HS-5 (cell line): ENCODE data around the gene CBY2.

ENCODE experiments used
- DNase-seq: peaks from one replicate; pipeline ENCODE4 v3.0.0-alpha.2; 2012; ENCODE audit warnings: low read depth

Gene CBY2

DNA sequence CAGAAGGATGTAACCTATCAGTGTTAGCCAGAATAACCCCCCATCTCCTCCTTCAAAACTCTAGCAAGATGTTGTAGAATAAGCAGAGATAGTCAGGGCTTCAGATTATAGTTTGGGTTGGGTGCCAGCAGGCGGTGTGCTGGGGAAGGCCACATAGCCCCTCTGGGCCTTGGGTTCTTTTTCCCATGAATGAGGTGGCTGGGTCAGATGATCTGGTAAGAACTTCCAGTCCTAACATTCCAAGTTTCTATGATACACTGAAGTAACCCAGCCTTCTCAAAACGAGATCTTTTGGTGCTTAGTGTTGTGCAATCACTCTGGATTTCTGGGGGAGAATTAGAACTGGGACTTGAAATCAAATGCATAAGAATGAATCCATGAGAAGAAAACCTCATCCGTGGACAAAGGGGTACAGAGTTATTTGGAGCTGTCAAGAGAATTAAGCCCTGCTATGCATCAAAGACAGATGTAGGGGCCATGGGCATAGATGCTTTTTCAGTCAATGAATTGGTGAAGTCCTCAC is 810 bp downstream of the CBY2 start:
- DNase-seq, result no peak

DNA sequence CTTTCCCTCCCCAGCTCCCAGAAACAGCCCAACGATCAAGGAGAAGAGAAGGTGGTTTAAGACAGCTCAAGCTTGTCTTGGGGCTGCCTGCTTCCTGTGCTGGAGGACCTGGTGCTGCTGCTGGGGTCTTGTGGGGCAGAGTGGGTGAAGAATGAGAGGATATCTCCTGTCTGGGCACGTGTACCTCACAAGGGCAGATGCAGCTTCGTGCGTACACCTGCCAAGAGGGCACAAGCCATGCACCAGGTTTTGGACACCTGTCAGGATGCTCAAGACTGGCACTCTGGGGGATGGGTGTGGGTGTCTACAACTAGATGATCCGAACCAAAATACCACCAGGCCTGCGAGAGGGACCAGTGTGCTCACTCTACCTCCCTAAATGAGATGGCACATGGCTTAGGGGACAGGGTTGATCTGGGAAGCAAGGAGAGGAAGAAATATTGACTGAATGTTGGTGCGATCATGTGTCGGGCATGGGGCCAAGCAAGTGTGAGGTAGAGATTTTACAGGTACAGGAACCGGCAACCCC is 2.2 kb downstream of the CBY2 start:
- no peak for DNase-seq

DNA sequence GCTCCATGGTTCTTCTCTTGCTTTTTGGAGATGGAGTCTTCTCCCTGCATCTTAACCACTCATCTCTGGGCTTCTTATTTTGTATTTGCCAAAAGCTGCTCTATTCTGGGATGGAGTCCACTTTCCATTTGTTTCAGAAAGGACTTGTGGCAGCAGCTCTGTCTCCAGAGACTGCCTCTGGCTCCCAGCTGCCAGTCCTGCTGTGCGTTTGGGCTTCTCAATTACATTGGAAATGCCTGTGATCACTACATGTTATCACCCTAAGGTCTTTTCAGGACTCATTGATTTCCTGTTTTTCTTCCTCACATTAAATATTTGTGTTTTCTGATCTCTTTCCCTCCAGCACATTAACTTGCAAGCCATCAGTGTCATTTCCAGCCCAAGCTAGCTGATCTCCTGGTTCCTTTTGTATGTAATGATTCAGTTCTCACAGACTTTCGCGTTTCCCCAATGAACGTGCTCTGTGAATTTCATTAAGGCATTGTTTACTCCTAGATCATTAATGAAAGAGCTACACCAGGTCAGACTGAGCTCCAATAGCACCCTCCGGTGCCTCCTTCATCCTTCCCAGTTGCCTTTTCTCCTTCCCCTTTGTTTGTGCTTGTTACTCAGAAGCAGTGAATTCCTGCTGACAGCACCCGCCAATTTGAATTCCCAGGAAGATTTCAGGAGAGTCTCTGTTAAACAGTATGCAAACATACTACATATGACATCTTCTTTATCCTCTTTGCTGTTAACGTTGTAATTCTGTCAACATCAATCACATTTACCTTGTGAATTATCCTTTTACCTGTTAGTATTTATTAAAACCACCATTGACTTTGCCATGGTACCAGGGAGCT is 3.0 kb downstream of the CBY2 start:
- DNase-seq, result no peak

DNA sequence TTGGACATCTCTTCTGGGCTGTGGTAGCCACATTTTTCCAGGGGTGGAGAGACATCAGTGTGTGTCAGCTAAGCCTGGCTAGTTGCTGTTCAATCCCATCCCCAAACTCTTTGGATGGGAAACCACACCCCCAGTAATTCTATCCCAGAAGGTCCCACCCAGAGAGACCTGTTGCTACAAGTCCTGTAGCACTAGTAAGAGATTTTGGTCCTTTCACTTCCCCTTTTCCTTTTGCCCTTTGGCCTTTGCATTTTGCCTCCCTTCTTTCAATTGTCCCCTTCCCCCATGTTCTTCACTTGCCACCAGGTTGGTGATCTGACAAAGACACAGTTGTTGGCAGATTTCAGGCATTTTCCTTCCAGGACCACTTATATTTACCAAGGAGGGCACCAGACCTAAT is 3.8 kb downstream of the CBY2 start:
- no peak for DNase-seq

DNA sequence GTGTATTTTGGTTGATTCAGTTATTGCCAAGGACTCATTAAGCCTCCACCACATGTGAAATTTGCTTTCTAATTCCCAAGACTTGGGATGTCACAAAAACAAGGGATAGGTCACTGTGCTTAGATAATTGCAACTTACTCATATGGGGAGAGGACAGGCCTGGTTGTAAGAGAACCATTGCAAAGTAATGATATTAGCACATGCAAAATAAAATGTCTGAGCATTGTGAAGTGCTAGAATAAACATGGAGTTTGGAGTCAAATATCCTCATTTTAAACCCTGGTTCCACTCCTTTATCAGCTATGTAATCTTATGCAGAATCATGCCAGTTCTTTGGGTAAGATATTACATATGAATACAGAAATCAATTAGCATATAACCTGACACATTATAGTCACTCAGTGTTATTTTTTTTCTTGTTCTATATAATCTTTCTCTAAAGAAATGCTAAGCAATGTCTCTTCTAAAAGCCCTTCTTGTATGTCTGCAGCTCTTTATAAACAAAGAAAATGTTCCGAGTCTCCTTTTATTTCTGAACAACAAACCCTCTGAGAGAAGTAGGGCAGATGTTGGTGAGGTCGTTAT is 5.5 kb downstream of the CBY2 start:
- DNase-seq, result no peak

DNA sequence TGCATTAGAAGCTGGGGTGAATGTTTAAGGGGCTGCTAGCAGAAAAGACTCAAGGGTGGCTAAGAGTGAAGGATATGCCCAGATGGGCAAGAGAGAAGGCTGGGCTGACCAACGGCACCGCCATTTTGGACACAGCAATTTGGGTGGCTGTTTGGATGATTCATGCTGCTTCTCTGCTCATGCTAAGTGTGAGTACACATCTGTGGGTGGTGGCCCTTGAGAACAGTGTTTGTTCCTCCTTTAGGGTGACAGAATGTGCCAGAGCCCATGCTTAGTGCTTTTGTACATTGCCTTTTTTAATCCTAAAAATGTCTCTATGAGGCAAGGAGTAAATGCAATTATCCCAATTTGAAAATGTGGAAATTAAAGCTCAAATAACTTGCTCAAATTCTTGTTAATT is 9.8 kb downstream of the CBY2 start:
- no peak for DNase-seq

DNA sequence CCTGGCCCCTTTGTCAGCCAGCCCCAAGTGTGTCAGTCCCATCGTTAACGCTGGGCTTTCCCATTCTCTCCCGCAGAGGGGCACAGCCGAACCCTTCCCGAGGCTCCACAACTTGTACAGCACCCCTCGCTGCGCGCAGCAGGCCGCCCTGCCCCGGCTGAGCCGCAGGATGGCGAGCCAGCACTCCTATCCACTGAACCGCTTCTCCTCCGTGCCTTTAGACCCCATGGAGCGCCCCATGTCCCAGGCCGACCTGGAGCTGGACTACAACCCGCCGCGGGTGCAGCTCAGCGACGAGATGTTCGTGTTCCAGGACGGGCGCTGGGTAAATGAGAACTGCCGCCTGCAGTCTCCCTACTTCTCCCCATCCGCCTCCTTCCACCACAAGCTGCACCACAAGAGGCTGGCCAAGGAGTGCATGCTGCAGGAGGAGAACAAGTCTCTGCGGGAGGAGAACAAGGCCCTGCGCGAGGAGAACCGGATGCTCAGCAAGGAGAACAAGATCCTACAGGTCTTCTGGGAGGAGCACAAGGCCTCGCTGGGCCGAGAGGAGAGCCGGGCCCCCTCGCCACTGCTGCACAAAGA is 11.1 kb downstream of the CBY2 start:
- no peak for DNase-seq

DNA sequence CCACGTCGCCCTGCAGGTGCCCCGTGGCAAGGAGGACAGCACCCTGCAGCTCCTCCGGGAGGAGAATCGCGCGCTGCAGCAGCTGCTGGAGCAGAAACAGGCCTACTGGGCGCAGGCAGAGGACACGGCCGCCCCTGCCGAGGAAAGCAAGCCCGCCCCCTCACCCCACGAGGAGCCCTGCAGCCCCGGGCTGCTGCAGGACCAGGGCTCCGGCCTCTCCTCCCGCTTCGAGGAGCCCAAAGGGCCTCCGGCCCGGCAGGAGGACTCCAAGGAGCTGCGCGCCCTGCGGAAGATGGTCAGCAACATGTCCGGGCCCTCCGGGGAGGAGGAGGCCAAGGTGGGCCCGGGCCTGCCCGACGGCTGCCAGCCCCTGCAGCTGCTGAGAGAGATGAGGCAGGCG is 11.6 kb downstream of the CBY2 start:
- no peak for DNase-seq

DNA sequence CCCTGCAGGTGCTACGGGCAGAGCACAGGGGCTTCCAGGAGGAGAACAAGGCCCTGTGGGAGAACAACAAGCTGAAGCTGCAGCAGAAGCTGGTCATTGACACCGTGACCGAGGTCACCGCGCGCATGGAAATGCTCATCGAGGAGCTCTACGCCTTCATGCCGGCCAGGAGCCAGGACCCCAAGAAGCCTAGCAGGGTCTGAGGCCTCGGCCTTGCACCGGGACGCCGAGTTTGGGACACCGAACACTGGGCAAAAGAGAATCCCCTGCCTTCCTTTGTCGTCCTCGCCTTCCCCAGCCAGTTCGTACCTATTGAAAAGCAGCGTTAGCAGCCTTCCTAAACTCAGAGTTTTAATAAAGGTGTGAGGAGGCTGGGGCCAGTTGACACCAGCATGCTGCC is 12.1 kb downstream of the CBY2 start:
- no peak for DNase-seq

DNA sequence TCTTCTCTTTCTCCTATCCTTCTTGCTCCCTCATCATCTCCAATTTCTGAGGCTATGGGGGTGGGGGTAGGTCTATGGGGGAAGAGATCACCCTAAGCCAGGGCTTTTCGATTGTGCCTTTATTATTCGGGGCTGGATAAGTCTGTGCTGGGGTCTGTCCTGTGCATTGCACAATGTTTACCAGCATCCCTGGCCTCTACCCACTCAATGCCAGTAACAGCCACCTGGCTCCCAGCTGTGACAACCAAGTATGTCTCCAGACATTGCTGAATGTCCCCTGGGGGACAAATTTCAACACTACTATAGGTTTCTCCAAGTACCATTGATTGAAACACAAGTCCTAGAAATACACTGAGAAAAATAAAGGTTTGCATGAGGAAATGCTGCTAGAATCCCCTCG is 13.2 kb downstream of the CBY2 start:
- no peak for DNase-seq

DNA sequence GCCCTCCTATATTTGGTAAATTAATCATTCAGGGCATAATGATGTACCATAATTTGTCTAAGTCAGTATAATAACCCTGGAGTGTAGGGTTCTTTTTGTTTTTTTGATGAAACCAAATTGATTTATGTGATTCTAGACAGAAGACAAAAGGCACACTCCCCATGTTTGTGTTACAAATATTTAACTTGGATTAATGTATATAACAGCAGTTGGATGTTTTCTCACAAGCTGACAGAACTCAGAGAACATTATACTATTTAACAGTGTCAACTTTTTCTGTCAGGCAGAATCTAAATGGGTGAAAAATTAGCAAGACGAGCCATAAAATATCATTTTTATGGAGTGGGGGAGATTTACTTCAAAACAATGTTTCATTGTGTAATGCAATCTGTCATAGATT is 15.2 kb downstream of the CBY2 start:
- DNase-seq, result no peak

DNA sequence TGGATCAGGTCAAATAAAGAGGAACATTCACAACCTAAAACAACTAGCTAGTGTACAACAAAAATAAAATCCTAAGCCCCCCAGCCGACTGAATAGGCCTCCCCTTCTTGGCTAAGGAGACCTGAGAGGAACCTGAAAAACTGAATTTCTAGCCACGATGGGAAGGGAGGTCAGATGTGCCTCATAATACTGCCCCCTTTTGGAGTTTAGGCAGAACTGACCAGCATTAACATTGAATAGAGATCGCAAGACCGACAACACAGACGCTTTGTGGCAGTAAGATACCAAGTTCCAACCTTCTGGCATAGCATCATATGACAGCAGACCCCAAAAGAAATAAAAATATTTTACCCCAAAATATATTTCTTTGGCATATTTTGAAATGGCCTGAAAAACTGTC is 15.9 kb downstream of the CBY2 start:
- no peak for DNase-seq

DNA sequence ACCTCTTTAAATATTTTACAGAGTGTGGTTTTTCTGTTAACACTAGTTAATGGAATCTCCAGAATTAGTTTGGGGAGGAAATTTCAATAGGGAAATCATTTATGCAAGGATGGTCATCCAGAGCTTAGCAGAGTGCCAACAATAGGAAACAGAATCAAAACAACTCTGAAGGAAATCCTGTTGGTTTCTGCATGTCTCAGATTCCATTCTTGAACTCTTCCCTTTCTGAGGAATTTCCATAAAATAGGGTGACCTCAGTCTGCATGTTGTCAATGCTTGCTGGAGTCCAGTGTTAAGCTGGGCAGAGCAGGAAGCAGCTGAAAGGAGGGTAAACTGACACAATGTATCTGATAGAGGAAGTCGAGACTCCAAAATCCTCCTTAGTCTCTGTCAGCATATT is 16.9 kb downstream of the CBY2 start:
- peak; percentile 2 for DNase-seq

DNA sequence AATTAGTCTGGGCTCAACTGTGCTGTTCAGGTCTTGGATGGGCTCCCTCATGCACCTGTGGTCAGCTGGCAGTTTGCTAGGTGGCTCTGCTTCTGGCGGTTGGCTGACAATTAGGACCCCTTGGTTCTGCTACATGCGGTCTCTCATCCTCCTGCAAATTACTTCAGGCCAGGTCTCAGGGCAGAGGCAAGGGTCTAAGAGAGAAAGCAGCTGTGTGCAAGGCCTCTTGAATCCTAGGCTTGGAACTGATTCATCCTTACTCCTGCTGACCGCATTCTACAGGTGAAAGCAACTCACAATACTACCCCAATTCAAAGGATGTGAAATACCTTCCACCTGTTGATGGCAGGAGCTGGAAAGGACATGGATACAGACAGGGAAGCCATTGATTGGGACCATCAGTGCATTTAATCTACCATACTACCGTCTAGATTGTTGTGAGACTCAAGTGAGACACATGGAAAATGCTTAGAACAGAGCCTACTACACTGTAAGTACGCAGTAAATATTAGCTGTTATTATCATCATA is 19.1 kb downstream of the CBY2 start:
- no peak for DNase-seq

DNA sequence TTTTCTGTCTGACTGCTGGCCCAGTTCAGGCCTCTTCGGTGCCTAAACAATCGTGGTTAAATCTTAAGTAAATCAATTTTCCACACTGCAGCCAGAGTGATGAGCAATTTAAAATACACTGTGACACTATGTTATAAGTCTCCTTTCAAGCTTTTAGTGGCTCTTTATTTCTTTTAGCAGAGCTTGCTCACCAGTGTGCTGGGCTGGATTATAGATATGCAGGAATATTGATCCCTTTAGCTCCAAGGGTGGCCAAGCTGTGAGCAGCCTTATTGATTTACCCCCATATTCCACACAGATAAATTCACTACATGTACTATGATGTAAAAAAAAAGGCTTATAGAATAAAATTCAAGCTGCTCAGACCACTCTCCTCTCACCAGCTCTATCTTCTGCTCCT is 21.7 kb downstream of the CBY2 start:
- no peak for DNase-seq

DNA sequence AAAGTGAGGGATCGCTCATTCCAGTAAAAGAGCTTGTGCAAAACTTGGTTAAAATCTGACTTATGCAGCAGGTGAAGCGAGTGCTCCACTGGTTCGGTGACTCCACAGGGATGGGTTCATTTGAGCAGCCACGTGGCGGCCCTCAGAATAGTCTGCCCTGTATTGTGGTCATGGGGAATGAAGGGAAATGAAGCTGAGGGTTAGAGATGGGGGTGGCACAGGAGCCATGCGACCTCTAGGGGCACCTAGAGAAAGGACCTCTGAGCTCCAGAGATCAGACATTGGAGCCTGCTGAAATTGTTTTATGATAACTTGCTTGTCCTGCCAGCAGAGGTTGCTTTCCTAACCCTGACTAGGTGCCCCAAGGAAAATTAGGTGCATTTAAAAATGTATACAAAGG is 26.6 kb downstream of the CBY2 start:
- no peak for DNase-seq

DNA sequence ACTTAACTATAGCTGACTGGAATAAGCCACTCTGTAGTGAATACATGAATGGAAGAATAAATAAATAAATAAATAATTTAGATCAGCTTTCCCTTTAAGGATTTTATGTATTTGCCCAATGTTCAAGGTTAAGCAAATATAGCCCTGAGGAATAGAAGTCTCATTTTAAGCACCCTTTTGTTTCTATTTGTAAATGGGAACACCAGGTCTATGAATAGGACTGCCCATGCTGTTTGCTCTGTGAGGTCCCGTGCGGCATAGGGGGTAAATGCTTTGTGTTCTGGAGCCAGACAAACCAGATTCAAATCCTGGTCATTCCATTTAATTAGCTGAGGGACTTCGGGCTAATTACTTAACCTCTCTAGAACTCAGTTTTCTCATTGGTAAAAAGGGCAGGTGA is 29.3 kb downstream of the CBY2 start:
- DNase-seq, result no peak

DNA sequence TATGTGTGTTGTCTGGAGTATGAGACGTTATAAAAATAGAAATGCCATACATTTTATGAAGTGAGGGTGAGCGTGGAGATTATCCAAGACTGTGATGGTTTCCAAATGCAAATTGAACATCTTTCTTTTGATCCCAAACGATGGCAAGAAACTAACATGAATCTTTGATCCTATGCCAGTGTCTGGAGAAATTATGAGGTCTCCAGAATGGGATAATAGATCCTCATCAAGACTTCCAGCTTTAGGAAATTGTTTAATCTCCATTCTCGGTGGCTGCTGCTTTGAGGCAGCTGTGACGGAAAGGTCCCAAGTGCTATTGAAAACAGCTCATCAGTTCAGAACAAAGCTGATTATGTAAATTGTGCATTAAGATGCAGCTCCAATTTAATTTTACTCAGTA is 30.8 kb downstream of the CBY2 start:
- no peak for DNase-seq

DNA sequence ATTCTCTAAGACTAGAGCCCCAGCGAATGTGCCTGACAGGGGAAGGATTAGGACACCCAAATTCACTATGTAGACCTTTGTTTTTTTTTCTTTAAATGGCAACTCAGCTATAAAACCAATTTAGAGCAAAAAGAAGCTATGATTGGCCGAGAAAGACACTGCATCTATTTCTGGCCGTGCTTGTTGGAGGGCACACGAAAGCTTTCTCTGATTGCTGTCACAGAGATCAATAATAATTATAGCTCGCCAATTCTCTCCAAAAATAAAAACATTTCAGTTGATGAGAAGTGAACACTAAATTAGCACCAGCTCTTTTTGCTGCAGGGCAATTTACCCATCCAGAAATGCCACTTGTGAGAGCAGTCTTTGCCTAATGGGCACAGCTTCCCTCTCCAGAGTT is 31.2 kb downstream of the CBY2 start:
- no peak for DNase-seq

DNA sequence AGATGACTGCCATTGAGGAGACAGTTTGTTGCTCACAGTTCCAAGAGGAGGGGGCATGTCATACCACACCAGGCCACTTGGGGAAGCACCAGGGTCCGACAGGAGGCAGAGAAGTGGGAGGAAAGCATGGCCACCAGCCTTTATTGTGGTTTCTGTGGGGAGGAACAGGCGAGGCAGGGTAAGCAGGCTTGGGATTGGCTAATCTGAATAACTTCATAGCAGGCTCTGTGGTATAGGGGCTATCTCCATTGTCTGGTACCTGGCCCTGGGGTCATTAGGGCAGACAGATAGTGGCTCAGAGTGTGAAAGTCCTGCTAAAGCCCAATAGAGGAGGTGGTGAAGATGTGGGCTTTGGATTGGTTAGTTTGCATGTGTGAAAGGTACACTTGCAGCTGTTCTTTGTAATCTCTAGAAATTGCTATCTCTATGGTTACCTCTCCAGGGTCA is 35.5 kb downstream of the CBY2 start:
- DNase-seq, result no peak

DNA sequence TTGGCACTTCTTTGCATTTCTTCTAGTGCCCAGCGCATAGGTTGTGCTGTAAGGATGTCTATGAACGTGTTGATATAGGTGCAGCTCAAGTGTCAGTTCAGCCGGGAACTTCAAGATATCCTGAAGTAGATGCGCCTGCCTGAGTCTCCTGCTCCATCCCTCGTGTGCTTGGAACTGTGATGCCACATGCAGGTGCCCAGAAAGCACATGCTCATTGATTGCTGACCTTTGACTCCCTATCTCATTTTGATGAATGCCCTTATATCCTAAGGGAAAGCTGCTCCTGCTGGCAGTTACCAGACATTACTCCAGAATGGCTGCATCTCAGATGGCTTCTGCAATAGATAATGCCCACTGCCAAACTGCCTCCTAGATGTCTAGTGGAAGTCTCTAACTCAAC is 40.9 kb downstream of the CBY2 start:
- DNase-seq, result no peak

DNA sequence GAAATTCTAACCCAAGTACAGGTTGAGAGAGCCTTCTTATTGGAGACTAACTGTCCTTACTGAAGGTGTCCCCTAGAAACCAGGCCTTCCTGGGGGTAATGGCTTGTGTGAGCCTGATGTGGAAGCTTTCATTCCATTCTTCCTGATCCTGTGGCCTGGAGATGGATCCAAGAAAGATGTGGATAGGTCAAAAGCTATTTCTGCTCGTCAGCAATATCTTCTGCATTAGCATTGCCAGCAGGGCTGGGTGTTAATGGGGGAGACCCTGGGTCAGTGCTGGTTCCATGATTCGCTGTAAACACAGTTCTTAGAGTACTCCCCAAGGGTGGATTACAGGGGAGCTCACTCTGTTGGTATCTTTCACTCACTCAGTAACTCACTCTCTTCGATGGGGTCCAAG is 42.9 kb downstream of the CBY2 start:
- DNase-seq, result no peak

DNA sequence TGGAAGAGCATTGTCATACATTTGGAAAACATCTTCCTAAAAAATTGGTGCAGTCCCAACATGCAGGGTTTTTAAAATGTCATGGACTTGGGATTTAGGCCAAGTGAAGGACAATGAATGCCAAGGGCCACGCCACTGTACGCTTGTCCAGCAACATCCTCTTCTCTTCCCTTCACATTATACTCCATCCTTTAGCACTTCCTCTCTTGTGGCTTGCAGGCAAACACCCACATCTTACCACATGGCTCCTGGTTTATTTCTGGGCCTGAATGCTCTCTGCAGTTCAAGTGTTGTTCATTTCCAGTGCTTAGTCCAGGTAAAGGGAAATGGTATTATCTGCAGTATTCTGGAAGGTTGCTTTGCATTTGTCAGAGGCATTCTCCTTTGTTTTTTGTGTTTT is 45.0 kb downstream of the CBY2 start:
- no peak for DNase-seq
